Osteoblast (primary cell): ENCODE results near the gene ARRDC3. TPM values are rescaled to one million over a fixed set of nuclear protein-coding genes. Genes with fewer than 3 reads are reported as not detected.

Experiments used
- DNase-seq: peaks from one replicate; pipeline ENCODE4 v3.0.0; 2011; ENCODE audit warnings: low spot score, mixed read lengths; ENCODE audit not compliant: insufficient read length; ENCODE audit errors: missing footprints
- H2AFZ ChIP-seq: 2 replicates; pipeline ENCODE4 v1.6.0; 2011; ENCODE audit warnings: mild to moderate bottlenecking, low read length
- H3K27ac ChIP-seq: 2 replicates; pipeline ENCODE4 v1.5.1; 2011; ENCODE audit warnings: mild to moderate bottlenecking, low read depth, low read length, moderate library complexity
- H3K27me3 ChIP-seq: 2 replicates; pipeline ENCODE4 v1.6.0; 2012; ENCODE audit warnings: mild to moderate bottlenecking, control low read depth, inconsistent platforms, low read length, moderate library complexity; ENCODE audit not compliant: insufficient read depth
- H3K36me3 ChIP-seq: 2 replicates; pipeline ENCODE4 v1.5.1; 2011; ENCODE audit warnings: mild to moderate bottlenecking, low read length, control low read depth, moderate library complexity; ENCODE audit not compliant: insufficient read depth
- H3K4me1 ChIP-seq: 2 replicates; pipeline ENCODE4 v1.5.1; 2011; ENCODE audit warnings: mild to moderate bottlenecking, low read length, control low read depth, moderate library complexity; ENCODE audit not compliant: insufficient read depth
- H3K4me2 ChIP-seq: 2 replicates; pipeline ENCODE4 v1.6.0; 2011; ENCODE audit warnings: mild to moderate bottlenecking, low read length; ENCODE audit not compliant: insufficient read depth
- H3K4me3 ChIP-seq: fragments of 200-600 bp; sonication (generic); 3 replicates; pipeline ENCODE4 v1.5.1; 2012; ENCODE audit warnings: mild to moderate bottlenecking, low read length, inconsistent platforms; ENCODE audit not compliant: insufficient read depth
- H3K79me2 ChIP-seq: 2 replicates; pipeline ENCODE4 v1.6.0; 2012; ENCODE audit warnings: mild to moderate bottlenecking, low read length, control low read depth, inconsistent platforms; ENCODE audit not compliant: insufficient read depth
- H3K9me3 ChIP-seq: 2 replicates; pipeline ENCODE4 v1.5.1; 2011; ENCODE audit warnings: low read depth, low read length, control low read depth
- H4K20me1 ChIP-seq: 2 replicates; pipeline ENCODE4 v1.6.0; 2012; ENCODE audit warnings: mild to moderate bottlenecking, low read length, control low read depth; ENCODE audit not compliant: insufficient read depth
- CTCF ChIP-seq: IDR thresholded peaks from 2 replicates; pipeline ENCODE4 v1.5.1; 2011; ENCODE audit warnings: mild to moderate bottlenecking, low read depth, low read length, moderate library complexity; ENCODE audit errors: extremely low read depth
- total RNA-seq: library from RNA; depleted of rRNA; stranded (reverse); fragments of >200 nt; gene quantifications from 2 replicates; pipeline ENCODE4 v1.2.3, GENCODE V29; 2012

The ARRDC3 gene
- total RNA-seq, 1 donor = 101 TPM

- no peak overlapping the region for H3K4me2 ChIP-seq
- TF ChIP-seq CTCF = no peak
- no peak overlapping the region for H2AFZ ChIP-seq
- H4K20me1 ChIP-seq = no peaks in the 10 kb centered on the region
- no peaks in the 10 kb centered on the region for H3K36me3 ChIP-seq
- H3K27me3 ChIP-seq = no peaks in the 10 kb centered on the region
- no peaks in the 10 kb centered on the region for H3K9me3 ChIP-seq
- H3K79me2 ChIP-seq = no peaks in the 10 kb centered on the region
- no peaks in the 10 kb centered on the region for H3K4me1 ChIP-seq
- no peak overlapping the region for H3K27ac ChIP-seq
- no peak for DNase-seq
- H3K4me3 ChIP-seq = no peak overlapping the region
Measured at GRCh38 chr5:91341154-91341553, 42.0 kb downstream of the ARRDC3 start.

GRCh38 chr5:91340532-91340931 lies 42.6 kb downstream of the ARRDC3 start:
- Histone ChIP-seq H3K79me2 (no peaks in the 10 kb centered on the region), H2AFZ (no peak overlapping the region), H3K27me3 (no peaks in the 10 kb centered on the region), H3K27ac (no peak overlapping the region), H3K36me3 (no peaks in the 10 kb centered on the region), H3K9me3 (no peaks in the 10 kb centered on the region), H3K4me1 (no peaks in the 10 kb centered on the region), H3K4me3 (no peak overlapping the region), H3K4me2 (no peak overlapping the region), H4K20me1 (no peaks in the 10 kb centered on the region)
- DNase-seq = no peak
- no peak for TF ChIP-seq CTCF

- H2AFZ ChIP-seq = no peak overlapping the region
- DNase-seq = no peak
- no peak overlapping the region for H3K4me2 ChIP-seq
- no peaks in the 10 kb centered on the region for H3K9me3 ChIP-seq
- H3K4me3 ChIP-seq = no peak overlapping the region
- no peaks in the 10 kb centered on the region for H3K27me3 ChIP-seq
- H3K36me3 ChIP-seq = no peaks in the 10 kb centered on the region
- no peak for TF ChIP-seq CTCF
- no peaks in the 10 kb centered on the region for H3K79me2 ChIP-seq
- H3K4me1 ChIP-seq = no peaks in the 10 kb centered on the region
- no peaks in the 10 kb centered on the region for H4K20me1 ChIP-seq
- H3K27ac ChIP-seq = no peak overlapping the region
Measured at GRCh38 chr5:91339063-91339705, 43.9 kb downstream of the ARRDC3 start.

GRCh38 chr5:91332267-91333045 lies 50.7 kb downstream of the ARRDC3 start:
- H3K36me3 ChIP-seq = no peaks in the 10 kb centered on the region
- peaks cover 6% of the 10 kb centered on the region for H3K4me1 ChIP-seq
- no peak overlapping the region for H3K4me3 ChIP-seq
- DNase-seq = no peak
- no peaks in the 10 kb centered on the region for H3K27me3 ChIP-seq
- H3K9me3 ChIP-seq = no peaks in the 10 kb centered on the region
- H2AFZ ChIP-seq = peak overlapping the region; percentile 64
- H3K79me2 ChIP-seq = no peaks in the 10 kb centered on the region
- H3K4me2 ChIP-seq = no peak overlapping the region
- no peak for TF ChIP-seq CTCF
- no peaks in the 10 kb centered on the region for H4K20me1 ChIP-seq
- no peak overlapping the region for H3K27ac ChIP-seq
